ENCODE results near the gene KRTAP10-2.

KRTAP10-2 gene

DNA sequence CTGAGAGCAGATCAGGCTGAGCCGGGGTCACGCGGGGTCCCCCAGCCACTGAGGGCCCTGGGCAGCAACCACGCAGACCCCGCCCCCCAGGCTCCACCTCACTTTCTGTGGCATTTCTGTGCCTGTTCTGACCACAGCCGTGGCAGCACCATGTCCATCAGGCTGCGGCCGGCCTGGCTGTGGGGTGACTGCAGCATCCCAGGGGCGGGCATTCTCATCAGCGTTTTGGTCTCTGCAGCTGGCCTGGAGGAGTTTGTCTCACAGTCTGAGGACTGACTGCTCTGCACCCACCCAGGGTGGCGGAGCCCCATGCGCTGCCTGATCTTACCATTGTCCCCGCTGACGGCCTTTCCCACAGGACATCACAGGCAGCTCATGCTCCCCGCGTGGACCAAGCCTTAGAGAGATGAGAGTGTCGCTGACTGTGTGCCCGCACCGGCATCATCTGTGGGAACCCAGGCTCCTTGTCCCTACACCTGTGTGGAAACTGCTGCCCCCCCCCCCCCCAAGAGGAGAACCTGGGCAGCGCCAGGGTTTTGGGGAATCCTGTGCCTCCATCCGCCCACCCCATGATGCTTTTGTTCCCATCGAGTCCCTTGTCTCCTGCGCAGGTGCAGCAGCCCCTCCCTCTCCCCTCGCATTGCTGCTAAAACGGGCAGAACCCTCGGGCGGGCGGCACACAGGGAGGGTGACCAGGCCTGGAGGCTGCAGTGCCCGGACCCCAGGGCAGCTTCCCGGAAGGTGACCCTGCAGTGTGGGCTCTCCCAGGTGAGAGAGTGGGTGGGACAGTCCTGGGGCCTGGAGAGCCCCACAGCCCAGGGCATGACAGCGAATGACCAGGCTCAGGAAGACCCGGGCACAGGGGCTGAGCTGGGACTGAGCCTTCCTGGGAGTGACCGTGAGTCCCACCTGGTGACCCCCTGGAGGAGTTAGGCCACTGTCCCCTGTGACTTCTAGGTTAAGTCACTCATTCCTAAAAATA, 13.1 kb downstream of the KRTAP10-2 start:
- no peak for DNase-seq

DNA sequence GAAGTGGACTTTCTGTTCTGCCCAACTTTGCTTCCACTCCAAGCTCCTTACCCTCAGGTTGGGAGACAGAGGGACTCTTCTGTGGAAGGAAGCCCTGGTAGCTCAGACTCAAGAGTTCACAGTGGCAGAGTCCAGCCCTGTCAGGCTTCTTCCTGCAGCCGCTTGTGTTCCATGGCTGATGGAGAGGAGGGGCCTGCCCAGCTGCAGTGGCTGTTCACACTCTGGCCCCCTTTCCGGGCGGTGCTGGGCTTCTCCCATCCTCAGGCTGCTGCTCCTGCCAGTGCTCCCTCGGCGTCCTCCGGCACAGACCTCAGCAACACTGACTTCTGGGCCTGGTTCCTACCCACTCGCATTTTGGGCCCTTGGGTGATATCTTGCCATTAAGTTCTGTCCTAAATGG, 15.3 kb downstream of the KRTAP10-2 start:
- DNase-seq = no peak

DNA sequence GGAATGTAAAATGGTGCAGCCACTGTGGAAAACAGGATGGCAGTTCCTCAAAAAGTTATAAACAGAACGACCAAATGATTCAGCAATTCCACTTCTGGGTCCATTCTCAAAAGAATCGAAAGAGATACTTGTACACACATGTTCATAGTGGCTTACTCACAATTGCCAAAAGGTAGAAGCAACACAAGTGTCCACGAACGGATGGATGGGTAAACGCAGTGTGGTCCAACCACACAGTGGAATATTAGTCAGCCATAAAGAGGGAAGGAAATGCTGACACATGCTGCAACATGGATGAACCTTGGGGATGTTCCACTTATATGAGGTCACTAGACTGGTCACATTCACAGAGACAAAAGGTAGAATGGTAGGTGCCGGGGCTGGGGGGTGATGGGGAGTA, 16.6 kb downstream of the KRTAP10-2 start:
- no peak for DNase-seq

DNA sequence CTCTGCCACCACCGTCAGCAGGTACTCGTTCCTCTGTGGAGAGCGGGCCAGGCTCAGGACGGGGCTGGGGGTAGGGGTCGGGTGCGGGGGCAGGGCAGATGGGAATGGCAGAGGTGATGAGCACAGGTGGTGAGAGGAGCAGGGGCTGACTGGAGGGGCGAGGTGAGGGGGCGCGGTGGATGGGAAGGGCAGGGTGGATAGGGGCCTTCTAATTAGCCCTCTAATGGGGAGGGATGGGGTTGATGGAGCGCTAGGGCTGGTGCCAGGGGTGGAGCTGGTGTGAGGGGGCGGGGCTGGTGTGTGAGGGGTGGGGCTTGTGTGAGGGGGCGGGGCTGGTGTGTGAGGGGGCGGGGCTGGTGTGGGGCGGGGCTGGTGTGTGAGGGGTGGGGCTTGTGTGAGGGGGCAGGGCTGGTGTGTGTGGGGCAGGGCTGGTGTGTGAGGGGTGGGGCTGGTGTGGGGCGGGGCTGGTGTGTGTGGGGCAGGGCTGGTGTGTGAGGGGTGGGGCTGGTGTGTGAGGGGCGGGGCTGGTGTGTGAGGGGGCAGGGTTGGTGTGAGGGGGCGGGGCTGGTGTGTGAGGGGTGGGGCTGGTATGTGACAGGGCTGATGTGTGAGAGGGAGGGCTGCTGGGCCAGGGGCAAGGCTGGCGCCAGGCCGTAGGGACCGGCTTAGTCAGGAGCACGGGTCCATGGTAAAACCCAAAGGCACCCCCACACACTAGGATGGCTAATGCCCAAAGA, 17.2 kb downstream of the KRTAP10-2 start:
- no peak for DNase-seq

- no peak for DNase-seq
Measured at GRCh38 chr21:44533121-44533890, 18.0 kb downstream of the KRTAP10-2 start.

GRCh38 chr21:44532712-44533111, 18.6 kb downstream of the KRTAP10-2 start:
- DNase-seq = no peak

- DNase-seq = no peak
Measured at GRCh38 chr21:44531606-44532564, 19.4 kb downstream of the KRTAP10-2 start.

DNA sequence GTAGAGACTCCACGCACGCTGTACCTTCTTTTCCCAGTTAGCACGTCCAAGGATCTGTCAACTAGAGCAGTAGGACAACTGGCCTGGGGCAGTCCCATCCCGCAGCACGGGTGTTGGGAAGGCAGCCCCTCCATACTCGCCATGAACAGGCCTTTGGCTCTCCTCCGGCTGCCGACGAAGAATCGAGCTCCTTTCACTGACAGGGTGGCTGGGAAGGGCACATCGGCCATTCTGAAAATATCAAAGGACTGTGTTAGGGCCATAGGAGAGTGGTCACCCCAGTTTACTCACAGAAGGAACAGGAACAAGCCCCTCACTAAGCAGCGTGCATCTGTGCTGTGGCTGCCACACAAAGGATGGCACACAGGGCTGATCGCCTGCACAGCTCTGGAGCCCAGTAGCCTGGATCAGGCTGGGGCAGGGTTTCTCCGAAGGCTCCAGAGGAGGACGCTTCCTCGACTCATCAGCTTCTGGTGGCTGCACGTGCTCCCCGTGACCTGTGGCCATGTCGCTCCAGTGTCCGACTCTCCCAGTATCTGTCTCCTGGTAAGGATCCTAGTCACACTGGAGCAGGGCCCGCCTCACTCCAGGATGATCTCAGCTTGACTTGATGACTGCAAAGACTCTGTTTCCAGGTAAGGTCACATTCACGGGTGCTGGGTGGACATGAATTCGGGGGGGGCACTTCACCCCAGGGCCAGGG, 20.3 kb downstream of the KRTAP10-2 start:
- no peak for DNase-seq

- no peak for DNase-seq
Measured at GRCh38 chr21:44530221-44530902, 20.9 kb downstream of the KRTAP10-2 start.

DNA sequence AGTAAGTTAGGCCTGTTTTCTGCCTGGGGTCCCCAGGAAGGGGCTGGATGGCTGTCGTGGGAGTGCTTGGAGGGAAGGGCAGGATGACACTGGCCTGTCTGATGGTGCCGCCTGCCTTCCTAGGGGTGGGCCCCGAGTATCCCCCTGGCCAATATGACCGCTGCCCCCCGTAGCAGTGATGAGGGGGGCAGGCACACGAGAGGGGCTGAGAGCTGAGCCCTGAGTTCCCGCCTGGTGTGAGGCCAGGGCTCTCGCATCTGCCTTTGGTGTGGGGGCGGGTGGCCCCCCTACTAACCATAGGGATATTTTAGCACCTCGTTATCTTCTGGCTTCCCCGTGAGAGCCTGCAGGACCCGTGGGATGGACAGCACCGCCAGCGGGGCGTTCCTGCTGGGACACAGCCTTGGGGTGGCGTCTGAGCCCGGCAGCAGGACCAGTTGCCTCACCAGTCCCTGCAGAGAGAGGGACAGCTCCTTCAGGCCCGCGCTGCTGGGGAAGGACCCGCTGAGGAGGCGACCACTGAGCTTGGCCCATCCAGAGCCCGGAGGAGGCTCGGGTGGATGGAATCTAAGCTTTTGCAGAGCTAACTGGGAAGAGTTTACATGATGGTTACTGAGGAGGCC, 21.7 kb downstream of the KRTAP10-2 start:
- no peak for DNase-seq

GRCh38 chr21:44529011-44529421, 22.3 kb downstream of the KRTAP10-2 start:
- DNase-seq = no peak

DNA sequence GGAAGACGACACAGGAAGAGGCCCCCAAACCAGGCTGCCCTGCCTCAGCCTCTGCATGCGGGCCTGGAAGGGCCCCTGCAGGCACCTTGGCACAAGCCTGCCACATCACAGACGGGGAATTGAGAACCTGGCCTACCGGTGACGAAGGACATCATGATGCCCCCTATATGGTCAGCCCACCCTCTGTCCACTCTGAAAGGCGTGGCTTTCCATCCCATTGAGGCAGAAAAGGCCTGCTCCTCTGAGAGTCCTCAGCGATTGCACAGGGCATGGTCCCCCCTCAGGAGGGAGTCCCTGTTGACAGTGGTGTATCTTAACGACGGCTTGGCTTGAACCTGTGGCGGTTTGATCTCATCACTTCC, 22.7 kb downstream of the KRTAP10-2 start:
- DNase-seq = no peak

GRCh38 chr21:44527983-44528633, 23.2 kb downstream of the KRTAP10-2 start:
- DNase-seq = no peak

DNA sequence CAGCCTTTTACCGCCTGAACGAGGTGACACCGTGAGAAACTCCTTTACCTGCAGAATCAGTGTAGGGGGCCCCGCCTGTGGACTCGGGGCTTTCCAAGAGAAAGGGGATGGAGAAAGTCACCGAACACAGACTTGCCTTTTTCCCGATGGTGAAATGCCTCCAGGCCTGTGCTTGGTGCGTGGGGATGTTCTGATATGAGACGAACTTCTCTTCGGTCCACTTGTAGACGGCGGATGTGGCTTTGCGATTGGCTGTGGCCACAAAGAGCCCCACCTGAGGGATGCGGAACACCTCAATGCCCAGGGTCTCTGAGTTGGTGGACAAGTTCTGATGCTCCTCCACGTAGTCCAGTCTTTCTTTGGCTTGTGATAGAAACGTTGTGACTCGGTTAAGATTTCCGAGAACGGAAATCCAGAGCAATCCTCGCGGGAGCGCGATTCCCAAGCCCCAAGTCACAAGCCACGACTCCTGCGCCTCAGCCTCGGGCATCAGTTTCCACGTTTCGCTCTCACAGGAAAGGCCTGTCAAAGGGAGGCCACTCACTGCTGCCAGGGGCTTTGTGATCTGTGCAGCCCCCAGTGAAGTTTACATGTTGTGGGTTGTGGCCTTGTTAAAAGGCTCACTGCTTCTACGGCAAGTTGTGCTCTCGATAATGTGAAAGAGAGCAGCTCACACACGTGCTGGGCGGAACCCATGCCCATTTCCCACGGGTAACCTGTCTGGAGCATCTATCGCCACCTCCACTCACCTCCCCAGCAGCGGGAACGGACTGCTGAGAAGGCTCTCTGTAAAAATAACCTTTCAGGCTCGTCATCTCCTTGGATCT, 23.9 kb downstream of the KRTAP10-2 start:
- DNase-seq = no peak

GRCh38 chr21:44526096-44526997, 25.0 kb downstream of the KRTAP10-2 start:
- no peak for DNase-seq

GRCh38 chr21:44525391-44526095, 25.8 kb downstream of the KRTAP10-2 start:
- no peak for DNase-seq
